UCSD-AML1 (cell line): Measurements from ENCODE around the gene MSI1.

ENCODE experiments used
- DNase-seq: peaks from one replicate; lab custom pipeline; 2025; ENCODE audit not compliant: unreplicated experiment; lab: John Stamatoyannopoulos, UW

The MSI1 gene

GRCh38 chr12:120368789-120369602 lies at the start of gene MSI1:
TSS of gene MSI1 (minus strand) at chr12:120369164. CDS start at chr12:120369091, 73 bp downstream.
- no peak for DNase-seq

- no peak for DNase-seq
These were observed 49.1 kb upstream of the MSI1 start for GRCh38 chr12:120417917-120418580.

- no peak for DNase-seq
These were observed 47.7 kb upstream of the MSI1 start for GRCh38 chr12:120416490-120417216.

- no peak for DNase-seq
These were observed 45.1 kb upstream of the MSI1 start for GRCh38 chr12:120413901-120414695.

GRCh38 chr12:120412421-120412820 lies 43.5 kb upstream of the MSI1 start:
- no peak for DNase-seq

GRCh38 chr12:120408771-120409170 lies 39.8 kb upstream of the MSI1 start:
- no peak for DNase-seq

- DNase-seq: no peak
These were observed 37.6 kb upstream of the MSI1 start for GRCh38 chr12:120406553-120406952.

- DNase-seq: no peak
These were observed 37.1 kb upstream of the MSI1 start for GRCh38 chr12:120406069-120406468.

GRCh38 chr12:120404271-120404670 lies 35.3 kb upstream of the MSI1 start:
- DNase-seq: no peak

GRCh38 chr12:120403869-120404268 lies 34.9 kb upstream of the MSI1 start:
- DNase-seq: no peak

- DNase-seq: no peak
These were observed 33.3 kb upstream of the MSI1 start for GRCh38 chr12:120402217-120402616.

- no peak for DNase-seq
These were observed 30.6 kb upstream of the MSI1 start for GRCh38 chr12:120399531-120399930.

- no peak for DNase-seq
These were observed 29.0 kb upstream of the MSI1 start for GRCh38 chr12:120397824-120398540.

GRCh38 chr12:120394483-120395367 lies 25.8 kb upstream of the MSI1 start:
- DNase-seq: peak; percentile 23

- DNase-seq: no peak
These were observed 21.7 kb upstream of the MSI1 start for GRCh38 chr12:120390540-120391120.

GRCh38 chr12:120388691-120389481 lies 19.9 kb upstream of the MSI1 start:
- no peak for DNase-seq

- no peak for DNase-seq
These were observed 12.9 kb upstream of the MSI1 start for GRCh38 chr12:120381752-120382419.

GRCh38 chr12:120378036-120378435 lies 9.1 kb upstream of the MSI1 start:
- DNase-seq: no peak
